WTC11 (cell line): ENCODE data around the gene MAML2. TPM values are rescaled to one million over a fixed set of nuclear protein-coding genes. Genes with fewer than 3 reads are reported as not detected.

Source experiments
- ATAC-seq: fragments of 200-7000 bp; cut with Tn5 transposase; 2 replicates; pipeline ENCODE4 v1.10.0; 2021; ENCODE audit warnings: mild to moderate bottlenecking, moderate library complexity
- CTCF ChIA-PET: fragments of 300-600 bp; sonication (Branson Sonifier 250); formaldehyde crosslinking; loops from one replicate; lab custom pipeline; 2021; ENCODE audit warnings: antibody characterized with exemption; lab: Charles Lee
- POLR2A ChIA-PET: fragments of 350-600 bp; sonication (Branson Sonifier 250); formaldehyde crosslinking; loops from one replicate; lab custom pipeline; 2021; ENCODE audit warnings: antibody characterized with exemption; lab: Charles Lee
- DNase-seq: peaks from one replicate; pipeline ENCODE4 v3.0.0; 2021; ENCODE audit warnings: low spot score
- H3K27ac Mint-ChIP-seq: 2 replicates; pipeline ENCODE4 v1.8.0; 2021; ENCODE audit warnings: mixed read lengths
- H3K27me3 Mint-ChIP-seq: 2 replicates; pipeline ENCODE4 v1.8.0; 2021; ENCODE audit warnings: low read depth, mild to moderate bottlenecking, moderate library complexity, mixed read lengths
- H3K36me3 Mint-ChIP-seq: 2 replicates; pipeline ENCODE4 v1.8.0; 2021; ENCODE audit warnings: mixed read lengths
- H3K4me1 Mint-ChIP-seq: 2 replicates; pipeline ENCODE4 v1.8.0; 2022; ENCODE audit warnings: mixed read lengths
- H3K4me3 Mint-ChIP-seq: 2 replicates; pipeline ENCODE4 v1.8.0; 2021; ENCODE audit warnings: mild to moderate bottlenecking, moderate library complexity, mixed read lengths
- H3K9me3 Mint-ChIP-seq: 2 replicates; pipeline ENCODE4 v1.8.0; 2021; ENCODE audit warnings: mixed read lengths
- ATF1 ChIP-seq: sonication (generic); formaldehyde crosslinking; IDR thresholded peaks from 2 replicates; pipeline ENCODE4 v1.8.1; 2023; ENCODE audit warnings: mild to moderate bottlenecking, moderate library complexity, missing genetic modification reagents
- CBFB ChIP-seq: sonication (generic); formaldehyde crosslinking; IDR thresholded peaks from 2 replicates; pipeline ENCODE4 v1.8.1; 2022; ENCODE audit warnings: mild to moderate bottlenecking, low read depth, missing genetic modification reagents
- ELF4 ChIP-seq: sonication (generic); formaldehyde crosslinking; IDR thresholded peaks from 2 replicates; pipeline ENCODE4 v1.8.1; 2022; ENCODE audit warnings: low read depth, mild to moderate bottlenecking, moderate library complexity, missing genetic modification reagents
- GABPB1 ChIP-seq: sonication (generic); formaldehyde crosslinking; IDR thresholded peaks from 2 replicates; pipeline ENCODE4 v1.8.1; 2023; ENCODE audit warnings: mild to moderate bottlenecking, missing genetic modification reagents
- GRHL2 ChIP-seq: fragments of 250-450 bp; sonication (Bioruptor Pico); IDR thresholded peaks from 2 replicates; pipeline ENCODE4 v1.8.0; 2022; ENCODE audit warnings: mild to moderate bottlenecking, moderate library complexity; ENCODE audit not compliant: insufficient replicate concordance, severe bottlenecking
- MYBL2 ChIP-seq: sonication (generic); formaldehyde crosslinking; IDR thresholded peaks from 2 replicates; pipeline ENCODE4 v1.8.1; 2023; ENCODE audit warnings: mild to moderate bottlenecking, moderate library complexity, missing genetic modification reagents
- NR1H2 ChIP-seq: sonication (generic); formaldehyde crosslinking; IDR thresholded peaks from 2 replicates; pipeline ENCODE4 v1.9.0; 2021; ENCODE audit warnings: mild to moderate bottlenecking, moderate library complexity, missing genetic modification reagents
- OVOL2 ChIP-seq: fragments of 250-450 bp; sonication (Bioruptor Pico); IDR thresholded peaks from 2 replicates; pipeline ENCODE4 v1.9.0; 2021; ENCODE audit warnings: mild to moderate bottlenecking, borderline replicate concordance
- PREB ChIP-seq: sonication (generic); formaldehyde crosslinking; IDR thresholded peaks from 2 replicates; pipeline ENCODE4 v1.8.1; 2022; ENCODE audit warnings: mild to moderate bottlenecking, missing genetic modification reagents, moderate library complexity, borderline replicate concordance
- SMAD3 ChIP-seq: sonication (generic); formaldehyde crosslinking; IDR thresholded peaks from 2 replicates; pipeline ENCODE4 v1.8.0; 2022; ENCODE audit warnings: missing genetic modification reagents, mild to moderate bottlenecking, borderline replicate concordance
- SMAD4 ChIP-seq: sonication (generic); formaldehyde crosslinking; IDR thresholded peaks from 2 replicates; pipeline ENCODE4 v1.8.0; 2022; ENCODE audit warnings: mild to moderate bottlenecking, missing genetic modification reagents
- SP1 ChIP-seq: sonication (generic); formaldehyde crosslinking; conservative IDR thresholded peaks from 2 replicates; pipeline ENCODE4 v1.8.1; 2022; ENCODE audit warnings: missing genetic modification reagents
- USF1 ChIP-seq: sonication (generic); formaldehyde crosslinking; IDR thresholded peaks from 2 replicates; pipeline ENCODE4 v1.8.0; 2022; ENCODE audit warnings: mild to moderate bottlenecking, missing genetic modification reagents
- ZNF219 ChIP-seq: sonication (generic); formaldehyde crosslinking; IDR thresholded peaks from 2 replicates; pipeline ENCODE4 v1.8.0; 2023; ENCODE audit warnings: missing genetic modification reagents, mild to moderate bottlenecking, borderline replicate concordance
- ZNF532 ChIP-seq: fragments of 250-450 bp; sonication (Bioruptor Pico); IDR thresholded peaks from 2 replicates; pipeline ENCODE4 v1.9.0; 2021; ENCODE audit warnings: mild to moderate bottlenecking, borderline replicate concordance
- total RNA-seq: library from RNA; stranded (reverse); gene quantifications from 3 replicates; pipeline ENCODE4 v1.2.3, GENCODE V29; 2021
- TF ChIP-seq, protein P1 (sequence below): sonication (generic); formaldehyde crosslinking; IDR thresholded peaks from 2 replicates; pipeline ENCODE4 v1.8.1; 2023; ENCODE audit warnings: mild to moderate bottlenecking, missing genetic modification reagents
- TF ChIP-seq, protein P2 (sequence below): fragments of 250-450 bp; sonication (Bioruptor Pico); conservative IDR thresholded peaks from 2 replicates; pipeline ENCODE4 v1.9.0; 2021; ENCODE audit warnings: mild to moderate bottlenecking
- TF ChIP-seq, protein P3 (sequence below): sonication (generic); formaldehyde crosslinking; IDR thresholded peaks from 2 replicates; pipeline ENCODE4 v1.8.1; 2022; ENCODE audit warnings: mild to moderate bottlenecking, moderate library complexity, missing genetic modification reagents

MAML2 gene
- total RNA-seq, 1 experiment from 2014 or later = 8.1 TPM

DNA sequence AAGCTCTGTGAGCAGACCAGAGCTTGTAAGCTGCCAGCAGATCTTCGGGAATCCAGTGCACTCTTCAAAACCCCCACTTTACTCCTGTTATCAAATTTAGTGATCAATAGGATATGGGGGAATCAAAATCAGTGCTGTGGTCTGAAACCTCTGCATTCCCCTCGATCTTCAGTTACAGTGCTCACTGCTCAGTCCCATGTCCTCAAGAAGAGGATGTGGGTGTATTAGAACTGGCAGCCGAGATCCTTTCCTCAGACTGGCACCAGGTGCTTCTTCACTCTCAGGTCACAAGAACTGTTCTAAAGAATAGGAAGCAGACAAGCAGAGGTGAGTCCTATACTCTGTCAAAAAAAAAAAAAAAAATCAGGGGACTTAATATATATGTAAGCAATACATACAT lies 15.3 kb upstream of the MAML2 start:
- no peak for TF ChIP-seq SMAD4 (CRISPR knock-in tag)
- no peak for TF ChIP-seq SMAD3 (CRISPR knock-in tag)
- TF ChIP-seq ELF4 = no peak
- no peaks in the 10 kb centered on the region for H3K27me3 Mint-ChIP-seq
- ATAC-seq (no peak), DNase-seq (no peak)
- CTCF ChIA-PET = interaction anchor here (1.4 kb wide), 1 partner anchor 36 kb away, joined by 3 read pairs; no protein-coding TSS in a partner anchor
- no peaks in the 10 kb centered on the region; the same call in none of the 2 replicates for H3K36me3 Mint-ChIP-seq
- H3K4me1 Mint-ChIP-seq = 0 out of 2 replicates have a peak, but pooled peaks cover 4% of the 10 kb centered on the region
- POLR2A ChIA-PET = no interaction called here
- H3K4me3 Mint-ChIP-seq = no peak overlapping the region
- no peak overlapping the region for H3K27ac Mint-ChIP-seq
- H3K9me3 Mint-ChIP-seq = no peaks in the 10 kb centered on the region

DNA sequence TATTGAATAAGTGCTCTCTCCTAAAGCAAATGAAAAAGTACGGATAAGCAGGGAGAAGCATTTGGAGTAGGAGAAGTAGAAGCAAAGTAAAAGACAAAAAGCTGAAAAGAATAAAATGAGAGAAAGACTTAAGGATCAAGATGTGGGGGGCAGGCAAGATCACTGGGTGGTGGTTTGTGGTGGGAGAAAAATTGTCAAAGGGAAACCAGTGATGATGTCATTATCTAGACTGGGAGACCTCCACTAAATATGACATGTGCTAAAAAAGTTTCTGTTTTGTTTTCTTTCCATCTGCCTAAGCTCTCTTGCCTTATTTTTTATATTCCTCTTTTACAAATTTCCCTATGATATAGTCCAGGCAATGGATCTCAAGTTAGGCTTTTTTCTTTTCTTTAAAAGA lies 14.8 kb upstream of the MAML2 start:
- Mint-ChIP-seq H3K27ac (no peak overlapping the region), H3K4me3 (no peak overlapping the region), H3K4me1 (0 out of 2 replicates have a peak, but pooled peaks cover 4% of the 10 kb centered on the region), H3K9me3 (no peaks in the 10 kb centered on the region), H3K27me3 (no peaks in the 10 kb centered on the region), H3K36me3 (no peaks in the 10 kb centered on the region; the same call in none of the 2 replicates)
- POLR2A ChIA-PET = no interaction called here
- ATAC-seq (no peak), DNase-seq (no peak)
- TF ChIP-seq, protein P1, sequence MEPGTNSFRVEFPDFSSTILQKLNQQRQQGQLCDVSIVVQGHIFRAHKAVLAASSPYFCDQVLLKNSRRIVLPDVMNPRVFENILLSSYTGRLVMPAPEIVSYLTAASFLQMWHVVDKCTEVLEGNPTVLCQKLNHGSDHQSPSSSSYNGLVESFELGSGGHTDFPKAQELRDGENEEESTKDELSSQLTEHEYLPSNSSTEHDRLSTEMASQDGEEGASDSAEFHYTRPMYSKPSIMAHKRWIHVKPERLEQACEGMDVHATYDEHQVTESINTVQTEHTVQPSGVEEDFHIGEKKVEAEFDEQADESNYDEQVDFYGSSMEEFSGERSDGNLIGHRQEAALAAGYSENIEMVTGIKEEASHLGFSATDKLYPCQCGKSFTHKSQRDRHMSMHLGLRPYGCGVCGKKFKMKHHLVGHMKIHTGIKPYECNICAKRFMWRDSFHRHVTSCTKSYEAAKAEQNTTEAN = no peak
- TF ChIP-seq, protein P2, sequence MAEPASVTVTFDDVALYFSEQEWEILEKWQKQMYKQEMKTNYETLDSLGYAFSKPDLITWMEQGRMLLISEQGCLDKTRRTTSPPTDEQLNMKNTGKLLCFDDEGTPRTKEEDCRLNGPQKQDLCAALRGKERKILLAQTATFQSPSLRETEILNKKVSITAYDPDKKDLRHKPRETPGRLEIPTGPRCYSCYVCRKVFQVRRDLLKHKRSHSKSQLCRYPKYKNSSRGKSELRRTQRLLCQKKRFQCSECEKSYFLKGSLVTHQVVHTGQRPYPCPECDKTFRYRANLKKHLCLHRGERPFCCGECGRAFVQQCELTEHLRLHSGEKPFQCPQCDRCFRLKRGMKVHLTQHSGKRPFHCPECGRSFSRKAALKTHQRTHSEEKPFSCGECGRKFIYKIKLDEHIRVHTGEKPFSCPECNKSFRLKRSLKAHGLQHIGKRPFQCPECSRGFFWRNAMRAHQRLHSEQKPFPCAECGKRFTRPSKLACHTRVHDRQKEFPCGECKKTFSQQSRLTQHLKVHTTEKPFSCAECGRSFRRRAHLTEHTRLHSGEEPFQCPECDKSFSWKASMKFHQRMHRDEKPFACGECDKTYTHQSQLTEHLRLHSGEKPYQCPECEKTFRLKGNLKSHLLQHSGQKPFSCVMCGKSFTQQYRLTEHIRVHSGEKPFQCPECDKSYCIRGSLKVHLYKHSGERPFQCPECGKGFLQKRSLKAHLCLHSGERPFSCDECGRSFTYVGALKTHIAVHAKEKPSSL (CRISPR knock-in tag) = no peak
- TF ChIP-seq OVOL2 (CRISPR knock-in tag) (no peak), SP1 (CRISPR knock-in tag) (no peak)
- CTCF ChIA-PET = interaction anchor here (1.1 to 1.4 kb wide), 2 partner anchors 13 to 36 kb away, joined by 3 read pairs; no protein-coding TSS in a partner anchor

GRCh38 chr11:96356848-96357247 lies 13.9 kb upstream of the MAML2 start:
- H3K27ac Mint-ChIP-seq = peak overlapping the region; percentile 85; the same call in 1 of the 2 replicates
- no peaks in the 10 kb centered on the region; the same call in none of the 2 replicates for H3K36me3 Mint-ChIP-seq
- no peak for ATAC-seq
- H3K4me1 Mint-ChIP-seq = 0 out of 2 replicates have a peak, but pooled peaks cover 4% of the 10 kb centered on the region
- no peak overlapping the region for H3K4me3 Mint-ChIP-seq
- no peaks in the 10 kb centered on the region for H3K9me3 Mint-ChIP-seq
- H3K27me3 Mint-ChIP-seq = no peaks in the 10 kb centered on the region
- no peak for DNase-seq
- ChIA-PET CTCF (interaction anchor here (1.1 to 1.4 kb wide), 2 partner anchors 12 to 37 kb away, joined by 3 read pairs; no protein-coding TSS in a partner anchor), POLR2A (no interaction called here)
- TF ChIP-seq PREB (CRISPR knock-in tag) (no peak), MYBL2 (CRISPR knock-in tag) (no peak), GABPB1 (CRISPR knock-in tag) (no peak), NR1H2 (CRISPR knock-in tag) (no peak), USF1 (CRISPR knock-in tag) (no peak), GRHL2 (CRISPR knock-in tag) (no peak), ATF1 (no peak), ZNF532 (CRISPR knock-in tag) (no peak), CBFB (CRISPR knock-in tag) (no peak), ZNF219 (CRISPR knock-in tag) (no peak)
- TF ChIP-seq, protein P3, sequence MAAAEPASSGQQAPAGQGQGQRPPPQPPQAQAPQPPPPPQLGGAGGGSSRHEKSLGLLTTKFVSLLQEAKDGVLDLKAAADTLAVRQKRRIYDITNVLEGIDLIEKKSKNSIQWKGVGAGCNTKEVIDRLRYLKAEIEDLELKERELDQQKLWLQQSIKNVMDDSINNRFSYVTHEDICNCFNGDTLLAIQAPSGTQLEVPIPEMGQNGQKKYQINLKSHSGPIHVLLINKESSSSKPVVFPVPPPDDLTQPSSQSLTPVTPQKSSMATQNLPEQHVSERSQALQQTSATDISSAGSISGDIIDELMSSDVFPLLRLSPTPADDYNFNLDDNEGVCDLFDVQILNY = no peak
